Renal cortex interstitium (tissue), 11 donors: ENCODE measurements around the gene TTI1. TPM values are rescaled to one million over a fixed set of nuclear protein-coding genes. Genes with fewer than 3 reads are reported as not detected.

ENCODE experiments used
- DNase-seq, 11 donors: peaks; one replicate each; pipeline ENCODE4 v3.0.0-alpha.2; 2013; ENCODE audit warnings: low read depth in 9 of 11, low spot score in 4 of 11; ENCODE audit errors: extremely low read depth in 1 of 11
- polyA plus RNA-seq, 3 donors: library from polyadenylated mRNA; unstranded; fragments of 120-200 nt; gene quantifications; one replicate each; pipeline ENCODE4 v1.2.1, GENCODE V29; 2013; ENCODE audit not compliant: insufficient read length in 3 of 3

Gene TTI1
- polyA plus RNA-seq, 3 donors = 29.5 to 32.1 (median 30.4) TPM

DNA sequence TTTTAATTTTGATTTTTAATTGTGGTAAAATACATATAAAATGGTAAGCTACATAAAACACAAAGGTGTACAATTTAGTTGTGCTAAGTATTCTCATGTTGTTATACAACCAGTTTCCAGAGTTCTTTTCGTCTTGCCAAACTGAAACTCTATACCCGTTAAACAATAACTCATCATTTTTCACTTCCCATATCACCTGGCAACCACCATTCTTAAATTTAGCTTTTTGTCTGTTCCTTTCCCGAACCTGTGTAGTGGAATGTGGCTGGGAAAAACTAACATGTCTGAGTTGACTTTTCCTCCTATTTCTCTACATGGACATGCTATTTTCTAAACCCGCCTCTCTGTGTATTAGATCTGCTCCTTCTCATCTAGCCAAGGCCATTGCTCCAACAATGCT is 27.9 kb upstream of the TTI1 start:
- no peak for DNase-seq

DNA sequence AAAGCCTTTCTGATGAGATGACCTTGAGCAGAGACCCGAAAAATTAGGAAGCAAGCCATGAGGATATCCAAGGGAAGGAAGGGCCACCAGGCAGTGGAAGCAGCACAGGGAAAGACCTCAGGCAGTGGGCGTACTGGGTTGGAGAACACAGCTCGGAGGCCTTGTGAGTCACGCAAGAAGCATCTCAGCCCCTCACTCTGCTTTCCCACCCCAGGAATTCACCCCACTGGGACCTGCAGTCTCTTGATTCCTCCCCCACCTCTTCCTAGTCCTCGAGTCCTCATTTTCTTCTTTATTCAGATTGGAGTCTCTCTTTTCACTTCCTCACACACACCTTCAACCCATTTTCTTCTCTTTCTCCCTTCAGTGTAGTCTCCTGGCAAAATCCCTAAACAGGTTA is 27.3 kb upstream of the TTI1 start:
- no peak for DNase-seq

- no peak for DNase-seq
Measured at GRCh38 chr20:38059832-38060231, 26.6 kb upstream of the TTI1 start.

DNA sequence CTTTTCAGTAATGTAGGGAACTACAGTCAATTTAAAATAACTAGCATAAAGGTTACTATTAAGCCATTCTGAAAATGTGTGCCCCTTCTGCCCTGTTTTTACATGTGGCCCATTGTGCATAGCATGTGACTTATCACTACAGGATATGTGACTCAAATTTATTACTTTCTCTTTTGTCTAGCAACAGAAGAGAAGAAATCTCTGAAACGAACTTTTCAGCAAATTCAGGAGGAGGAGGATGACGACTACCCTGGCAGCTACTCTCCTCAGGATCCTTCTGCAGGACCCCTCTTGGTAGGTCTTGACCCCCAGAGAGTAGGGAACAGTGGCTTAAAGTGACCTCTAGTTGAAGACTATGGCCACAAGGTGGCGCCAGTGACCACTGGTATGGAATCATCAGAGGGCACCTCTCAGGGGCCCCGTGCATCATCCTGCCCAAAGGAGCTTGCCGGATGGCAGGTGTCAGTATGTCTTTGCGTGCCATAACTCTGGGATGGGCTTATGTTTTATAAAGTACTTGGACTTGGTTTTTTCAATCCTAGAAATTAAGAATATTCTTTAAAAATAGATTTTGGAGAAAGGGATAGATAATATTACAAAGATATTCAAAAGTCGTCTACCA is 24.2 kb upstream of the TTI1 start:
- peak in 9 of 11 donors; percentile 44 to 77 (median 66) for DNase-seq

DNA sequence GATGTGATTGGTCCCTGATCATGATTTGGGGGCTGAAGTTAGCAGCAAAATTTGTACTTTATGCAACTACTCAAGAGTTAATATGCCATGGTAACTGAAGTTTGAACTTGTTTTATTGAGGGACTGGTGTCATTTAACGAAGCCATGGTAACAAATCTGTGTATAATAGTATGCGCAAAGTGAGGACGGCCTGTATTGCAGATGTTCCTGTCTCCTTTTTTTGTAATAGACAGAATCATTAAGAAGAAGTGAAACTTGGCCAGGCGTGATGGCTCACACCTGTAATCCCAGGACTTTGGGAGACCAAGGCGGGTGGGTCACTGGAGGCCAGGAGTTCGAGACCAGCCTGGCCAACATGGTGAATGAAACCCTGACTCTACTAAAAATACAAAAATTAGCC is 22.6 kb upstream of the TTI1 start:
- no peak for DNase-seq

DNA sequence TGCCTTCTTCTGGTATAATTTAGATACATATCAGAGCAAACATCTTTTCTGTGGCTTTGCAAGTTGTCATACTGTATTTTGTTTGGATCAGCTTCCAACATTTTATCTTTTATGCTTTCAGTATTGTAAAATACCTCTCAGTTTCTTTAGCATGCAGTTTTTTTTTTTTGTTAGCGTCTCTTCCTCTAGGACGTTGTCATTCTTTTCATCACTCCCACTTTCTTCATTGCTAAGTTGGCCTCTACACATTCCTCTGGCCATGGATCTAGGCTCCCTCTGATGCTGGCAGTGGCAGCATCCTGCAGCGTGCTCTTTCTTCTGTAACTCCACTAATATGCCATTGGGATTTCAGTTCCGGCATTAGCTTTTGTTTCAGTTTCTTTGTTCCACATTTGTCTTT is 22.0 kb upstream of the TTI1 start:
- DNase-seq = no peak

DNA sequence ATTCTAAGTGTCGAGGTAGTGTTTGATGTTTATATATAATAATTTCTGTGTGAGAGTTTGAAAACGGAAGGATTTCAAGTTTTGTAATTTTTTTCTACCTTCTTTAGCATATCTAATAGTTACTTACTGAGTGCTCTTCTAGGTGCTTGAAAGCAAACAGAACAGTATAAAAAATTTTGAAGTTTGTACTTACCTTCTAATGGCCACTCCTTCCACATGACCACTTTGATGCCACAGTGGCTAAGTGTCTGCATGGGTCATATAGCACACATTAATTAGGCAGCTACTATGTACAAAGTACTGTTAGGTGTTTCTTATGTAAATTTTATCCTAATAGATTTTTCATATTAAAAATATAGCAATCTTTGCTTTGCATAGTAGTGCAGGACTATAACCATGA is 21.4 kb upstream of the TTI1 start:
- no peak for DNase-seq

DNA sequence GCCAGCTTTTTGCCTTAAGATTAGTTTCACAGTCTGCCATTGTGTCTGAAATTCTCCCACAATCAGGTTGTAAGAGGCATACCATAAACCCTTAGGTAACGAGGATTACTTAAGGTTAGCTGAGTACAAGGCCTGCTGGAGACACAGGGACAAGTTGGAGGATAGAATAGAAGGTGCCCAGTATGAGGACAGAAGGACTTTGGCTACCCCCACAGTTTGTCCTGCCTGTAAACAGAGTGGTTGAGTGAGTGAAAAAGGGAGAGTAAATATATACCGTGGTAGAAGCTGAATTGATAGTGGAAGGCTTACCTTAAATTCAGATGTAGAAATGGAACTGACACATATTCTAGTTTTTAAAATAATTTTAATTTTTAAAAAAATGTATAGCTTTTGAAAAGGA is 19.6 kb upstream of the TTI1 start:
- DNase-seq = no peak

GRCh38 chr20:38050686-38051085 is 17.4 kb upstream of the TTI1 start:
- no peak for DNase-seq

GRCh38 chr20:38049800-38050199 is 16.5 kb upstream of the TTI1 start:
- DNase-seq = no peak

- no peak for DNase-seq
Measured at GRCh38 chr20:38046572-38046971, 13.3 kb upstream of the TTI1 start.

GRCh38 chr20:38044685-38045084 is 11.4 kb upstream of the TTI1 start:
- no peak for DNase-seq

- DNase-seq = no peak
Measured at GRCh38 chr20:38043512-38044300, 10.4 kb upstream of the TTI1 start.

- DNase-seq = no peak
Measured at GRCh38 chr20:38040276-38040675, 7.0 kb upstream of the TTI1 start.

GRCh38 chr20:38036366-38036765 is 3.1 kb upstream of the TTI1 start:
- DNase-seq = no peak

DNA sequence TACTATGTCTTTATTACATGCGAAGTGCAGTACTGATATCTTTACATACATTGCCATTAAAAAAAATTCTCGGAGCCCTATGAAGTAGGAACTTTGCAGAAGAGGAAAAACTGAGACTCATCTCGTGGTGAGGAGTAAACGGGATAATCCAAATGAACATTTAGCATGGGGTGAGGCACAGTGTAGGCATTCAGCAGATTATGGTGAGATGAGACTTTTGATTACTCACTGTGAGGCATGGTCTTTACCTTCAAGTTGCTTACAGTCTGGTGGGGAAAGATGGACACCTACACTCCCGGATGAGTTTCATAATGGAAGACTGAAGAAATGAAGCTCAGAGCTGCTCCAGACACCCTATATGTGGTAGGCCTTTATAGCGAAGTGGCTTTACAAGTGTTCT is 1.7 kb upstream of the TTI1 start:
- DNase-seq = no peak

DNA sequence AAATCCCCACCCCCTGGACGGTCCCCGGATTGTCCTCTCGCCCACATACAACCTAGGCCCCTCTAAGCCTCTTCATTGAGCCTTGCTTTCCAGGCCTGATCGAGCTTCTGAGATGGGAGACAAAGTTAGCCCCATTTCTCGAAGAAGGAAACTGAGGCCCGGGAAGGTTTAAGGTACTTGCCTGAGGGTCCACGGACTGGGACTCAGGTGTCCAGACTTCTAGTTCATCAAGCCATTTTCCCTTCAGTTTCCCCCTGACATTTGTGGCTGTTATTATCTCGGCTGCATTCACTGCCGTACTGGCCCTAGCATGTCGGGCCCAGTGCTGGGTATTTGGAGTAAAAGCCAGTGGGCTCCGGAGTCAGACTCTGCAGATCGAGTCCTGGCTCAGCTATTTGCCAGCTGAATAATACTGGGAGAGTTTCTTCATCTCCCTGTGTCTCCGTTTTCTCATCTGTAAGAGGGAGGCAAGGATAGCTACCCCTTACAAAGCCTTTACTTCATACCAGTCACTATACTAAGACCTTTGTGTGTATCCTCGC is 923 bp upstream of the TTI1 start:
- DNase-seq = peak in 1 of 11 donors; percentile 9

DNA sequence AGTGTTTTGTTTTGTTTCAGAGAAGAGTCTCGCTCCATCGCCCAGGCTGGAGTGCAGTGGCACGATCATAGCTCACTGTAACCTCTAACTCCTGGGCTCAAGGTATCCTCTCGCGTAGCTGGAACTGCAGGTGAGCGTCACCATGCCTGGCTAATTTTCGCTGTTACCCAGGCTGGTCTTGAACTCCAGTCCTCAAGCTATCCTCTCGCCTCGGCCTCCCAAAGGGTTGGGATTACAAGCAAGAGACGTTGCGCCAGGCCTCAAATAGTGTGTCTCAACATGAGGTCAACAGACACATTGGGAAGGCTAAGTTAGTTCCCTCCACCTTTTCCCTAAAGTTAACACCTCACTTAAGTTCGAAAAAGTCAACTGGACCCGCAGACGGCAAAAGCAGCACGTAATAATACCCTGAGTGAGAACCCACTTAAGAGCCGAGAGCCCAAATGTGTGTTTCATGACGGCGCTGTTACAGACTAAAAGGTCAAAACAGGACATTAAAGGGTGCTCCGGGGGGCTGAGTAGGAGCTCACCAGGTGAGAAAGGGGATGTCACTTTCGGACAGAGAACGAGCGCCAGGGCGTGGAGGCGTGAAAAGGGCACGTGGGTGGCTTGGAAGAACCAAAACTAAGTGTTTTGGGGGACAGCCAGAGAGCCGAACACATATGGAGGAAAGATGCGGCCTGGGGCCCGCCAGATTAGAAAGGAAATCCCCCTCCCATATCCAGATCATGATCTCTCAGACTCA is 499 bp downstream of the TTI1 start:
- peak in 2 of 11 donors; percentile 18 to 24 for DNase-seq

DNA sequence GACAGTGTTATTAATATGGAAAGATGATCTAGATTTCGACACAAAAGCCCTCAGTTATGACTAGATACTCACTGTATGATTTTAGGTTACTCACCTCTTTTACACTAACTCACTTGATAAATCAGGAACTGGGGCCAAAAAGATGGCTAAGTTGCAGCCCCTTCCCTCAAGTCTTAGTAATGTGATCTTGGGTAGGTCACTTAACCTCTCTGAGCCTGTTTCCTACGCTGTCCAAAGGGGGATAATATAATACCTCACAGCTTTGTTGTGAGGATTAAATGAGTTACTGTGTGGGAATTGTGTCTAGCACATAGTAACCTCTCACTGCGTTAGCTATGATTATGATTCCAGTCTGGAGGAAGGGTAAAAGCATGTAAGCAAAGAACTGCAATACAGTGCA is 1.3 kb downstream of the TTI1 start:
- no peak for DNase-seq

DNA sequence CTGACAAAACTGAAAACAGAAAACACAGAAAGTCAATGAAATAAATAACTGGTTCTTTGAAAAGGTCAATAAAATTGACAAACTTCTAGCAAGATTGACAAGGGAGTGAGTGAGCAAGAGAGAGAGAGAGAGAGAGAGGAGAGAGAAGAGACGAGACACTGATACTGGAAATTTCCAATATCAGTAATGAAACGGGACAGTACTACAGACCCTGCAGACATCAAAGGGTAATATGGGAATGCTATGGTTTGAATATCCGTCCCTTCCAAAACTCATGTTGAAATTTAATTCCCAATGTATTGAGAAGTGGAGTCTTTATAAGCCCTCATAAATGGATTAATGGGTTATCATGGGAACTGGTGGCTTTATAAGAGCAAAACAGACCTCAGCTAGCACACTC is 3.8 kb downstream of the TTI1 start:
- DNase-seq = no peak
